Ramos (cell line): Measurements from ENCODE around the gene R3HDM1.

Experiments used
- in situ Hi-C: fragments of 300-500 bp; cut with MboI; formaldehyde crosslinking; loops from one replicate; pipeline ENCODE4 v1.14.3; 2022; ENCODE audit warnings: low sequenced_read_pairs; ENCODE audit not compliant: unreplicated experiment

Gene R3HDM1

DNA sequence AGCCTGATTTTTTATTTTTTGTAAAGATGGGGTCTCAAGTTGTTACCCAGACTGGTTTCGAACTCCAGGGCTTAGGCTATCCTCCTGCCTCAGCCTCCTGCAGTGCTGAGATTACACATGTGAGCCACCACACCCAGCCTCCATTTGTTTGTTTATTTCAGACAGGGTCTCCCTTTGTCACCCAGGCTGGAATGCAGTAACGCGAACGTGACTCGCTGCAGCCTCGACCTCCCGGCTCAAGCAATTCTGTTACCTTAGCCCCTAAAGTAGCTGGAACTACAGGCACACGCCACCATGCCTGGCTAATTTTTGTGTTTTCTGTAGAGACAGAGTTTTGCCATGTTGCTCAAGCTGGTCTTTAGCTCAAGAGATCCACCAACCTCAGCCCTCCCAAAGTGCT is 237.6 kb downstream of the R3HDM1 start:
- in situ Hi-C loops, result no loop called here

DNA sequence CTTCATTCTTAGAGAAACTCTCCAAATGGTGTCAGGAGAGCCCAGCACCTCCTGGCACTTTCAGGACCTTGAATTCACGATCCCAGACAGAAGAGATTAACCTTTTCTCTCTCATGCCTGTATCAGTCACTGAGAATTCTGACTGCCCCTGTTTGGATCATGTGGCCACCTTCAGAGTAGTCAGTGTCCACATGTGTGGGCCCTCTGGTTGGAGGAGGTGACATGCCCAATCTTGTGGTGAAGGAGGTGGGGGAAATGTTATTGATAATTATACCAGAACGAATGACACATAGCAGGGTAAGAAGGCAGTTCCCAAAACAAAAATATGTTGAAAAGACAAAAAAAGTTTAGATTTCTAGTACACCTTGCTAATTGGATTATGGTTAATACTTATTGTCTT is 242.0 kb downstream of the R3HDM1 start:
- in situ Hi-C loops, result no loop called here

DNA sequence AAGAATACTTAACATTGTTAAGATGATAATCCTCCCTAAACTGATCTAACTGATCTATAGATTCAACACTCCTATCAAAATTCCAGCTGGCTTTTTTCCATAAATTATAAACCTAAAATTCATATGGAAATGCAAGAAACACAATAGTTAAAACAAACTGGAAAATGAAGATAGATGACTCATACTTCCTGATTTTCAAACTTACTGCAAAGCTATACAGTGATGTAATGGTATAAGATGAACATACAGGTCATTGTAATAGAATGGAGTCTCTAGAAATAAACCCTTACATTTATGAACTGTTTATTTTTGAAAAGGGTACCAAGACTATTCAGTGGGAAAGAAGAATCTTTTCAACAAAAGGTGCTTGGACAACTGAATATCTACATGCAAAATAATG is 242.6 kb downstream of the R3HDM1 start:
- in situ Hi-C loops, result no loop called here
